GM12873 (cell line): ENCODE data around the gene CMTM4.
A peak's percentile ranks its signal among the peaks of the same experiment; 100 is the strongest.

Experiments used
- CTCF ChIP-seq: IDR thresholded peaks from 2 replicates; pipeline ENCODE4 v1.5.1; 2012; ENCODE audit warnings: low read depth, mild to moderate bottlenecking, moderate library complexity, low read length, control low read depth; ENCODE audit not compliant: insufficient read depth; ENCODE audit errors: missing control alignments

CMTM4 gene

GRCh38 chr16:66717112-66717675 is 20.7 kb upstream of the CMTM4 start:
- peak; percentile 46 for TF ChIP-seq CTCF

GRCh38 chr16:66714654-66715307 is 18.2 kb upstream of the CMTM4 start:
- TF ChIP-seq CTCF, result no peak

GRCh38 chr16:66714062-66714461 is 17.5 kb upstream of the CMTM4 start:
- no peak for TF ChIP-seq CTCF

- no peak for TF ChIP-seq CTCF
These were observed 16.5 kb upstream of the CMTM4 start for GRCh38 chr16:66713076-66713475.

- TF ChIP-seq CTCF, result no peak
These were observed 16.0 kb upstream of the CMTM4 start for GRCh38 chr16:66712512-66712911.

GRCh38 chr16:66711581-66711980 is 15.0 kb upstream of the CMTM4 start:
- no peak for TF ChIP-seq CTCF

GRCh38 chr16:66706506-66706880 is 9.9 kb upstream of the CMTM4 start:
- no peak for TF ChIP-seq CTCF
